ENCODE results near the gene ARFGAP1.

DNA sequence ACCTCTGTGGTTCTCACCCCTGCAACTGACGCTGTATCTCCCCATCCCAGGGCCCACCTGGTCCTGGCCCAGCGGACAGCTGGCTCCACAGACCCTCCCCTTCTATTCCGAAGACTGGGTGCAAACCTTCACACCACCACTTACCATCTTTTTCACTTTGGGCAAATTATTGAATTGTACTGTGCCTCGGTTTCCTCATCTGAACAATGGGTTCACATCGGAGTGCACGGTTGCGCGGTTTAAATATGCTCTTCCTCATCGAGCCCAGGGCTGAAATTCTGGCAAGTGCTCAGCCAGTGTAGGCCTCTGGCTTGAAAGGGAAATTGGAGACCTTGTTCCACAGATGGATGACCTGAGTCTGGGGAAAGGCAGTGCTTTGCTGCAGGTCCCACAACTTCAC is 2.9 kb upstream of the ARFGAP1 start:
- TF ChIP-seq ZNF274 (IDR thresholded peaks at IDR 0.05; ENCODE audit: low read depth, low read length) (no peak), YY1 (IDR thresholded peaks at IDR 0.05; ENCODE audit: insufficient read depth, insufficient read length) (no peak)

Measured in NT2/D1 (cell line).